ENCODE measurements around the gene CREB5. TPM values are rescaled to one million over a fixed set of nuclear protein-coding genes. Genes with fewer than 3 reads are reported as not detected.

CREB5 gene
- total and polyA plus RNA-seq, 2 donors (not counting 3 experiments of a cell fraction or from before 2014, with no cell fraction given) = 19.6 to 28.4 TPM

- H3K4me1 ChIP-seq (ENCODE audit: control insufficient read depth, extremely low read depth, insufficient read depth, low read length) = no peaks in the 10 kb centered on the region
- H3K9me1 ChIP-seq (replicated peaks; ENCODE audit: control insufficient read depth, extremely low read depth, insufficient read depth, low read length) = no peaks in the 10 kb centered on the region
- no peak overlapping the region for H3K4me3 ChIP-seq (replicated peaks in 1 of 3; ENCODE audit: insufficient read depth in 1 of 3, low read depth in 1 of 3, low read length in 3 of 3)
- ChIA-PET CTCF (interaction anchor here (1.9 kb wide), 1 partner anchor 14 kb away, joined by 4 read pairs; no protein-coding TSS in a partner anchor), POLR2A (no interaction called here)
- no peaks in the 10 kb centered on the region for H3K9me3 ChIP-seq (replicated peaks; ENCODE audit: control insufficient read depth, insufficient read depth, low read length)
- H3K4me2 ChIP-seq (ENCODE audit: insufficient read depth, low read length) = no peak overlapping the region
- H3K27ac ChIP-seq (ENCODE audit: insufficient read depth, low read depth, low read length) = no peak overlapping the region
- no peak overlapping the region for H2AFZ ChIP-seq (ENCODE audit: low read depth, low read length)
- no peaks in the 10 kb centered on the region for H3K27me3 ChIP-seq (ENCODE audit: control insufficient read depth in 2 of 2, insufficient read depth in 2 of 2, low read length in 2 of 2)
- FAIRE-seq (no peak), DNase-seq (ENCODE audit: low read depth, low spot score) (no peak)
- H3K79me2 ChIP-seq (ENCODE audit: control insufficient read depth, insufficient read depth, low read length) = no peaks in the 10 kb centered on the region
- no TSS peak for BruUV-seq (replicated peaks)
- dilution Hi-C loops (cut with MboI; ENCODE audit: extremely low pct_ligation_motif_present, low sequenced_read_pairs) (no loop called here), intact Hi-C loops (cut with micrococcal nuclease) (no loop called here)
- peaks cover 0 to 3% of the 10 kb centered on the region in 2 experiments for H3K36me3 ChIP-seq (ENCODE audit: control insufficient read depth in 2 of 2, extremely low read depth in 1 of 2, insufficient read depth in 2 of 2, low read length in 2 of 2)
- no peak for TF ChIP-seq JUN (IDR thresholded peaks at IDR 0.05; ENCODE audit: borderline replicate concordance, insufficient read depth, insufficient read length, low read depth)
- TF ChIP-seq EZH2 (IDR thresholded peaks at IDR 0.05; ENCODE audit: borderline replicate concordance, low read depth, low read length, severe bottlenecking) = no peak
- TF ChIP-seq FOS (IDR thresholded peaks at IDR 0.05; ENCODE audit: borderline replicate concordance, insufficient read depth, low read length) = no peak
- TF ChIP-seq, protein P1, sequence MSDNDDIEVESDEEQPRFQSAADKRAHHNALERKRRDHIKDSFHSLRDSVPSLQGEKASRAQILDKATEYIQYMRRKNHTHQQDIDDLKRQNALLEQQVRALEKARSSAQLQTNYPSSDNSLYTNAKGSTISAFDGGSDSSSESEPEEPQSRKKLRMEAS (IDR thresholded peaks at IDR 0.05; ENCODE audit: insufficient read depth, insufficient read length) = no peak
- no peak overlapping the region for H3K9ac ChIP-seq (replicated peaks; ENCODE audit: extremely low read depth, insufficient read depth, low read length)
- peaks cover 2% of the 10 kb centered on the region for H4K20me1 ChIP-seq (replicated peaks; ENCODE audit: control insufficient read depth, extremely low read depth, insufficient read depth, low read length)
Observed at GRCh38 chr7:28725045-28725642, 312.8 kb downstream of the CREB5 start.

DNA sequence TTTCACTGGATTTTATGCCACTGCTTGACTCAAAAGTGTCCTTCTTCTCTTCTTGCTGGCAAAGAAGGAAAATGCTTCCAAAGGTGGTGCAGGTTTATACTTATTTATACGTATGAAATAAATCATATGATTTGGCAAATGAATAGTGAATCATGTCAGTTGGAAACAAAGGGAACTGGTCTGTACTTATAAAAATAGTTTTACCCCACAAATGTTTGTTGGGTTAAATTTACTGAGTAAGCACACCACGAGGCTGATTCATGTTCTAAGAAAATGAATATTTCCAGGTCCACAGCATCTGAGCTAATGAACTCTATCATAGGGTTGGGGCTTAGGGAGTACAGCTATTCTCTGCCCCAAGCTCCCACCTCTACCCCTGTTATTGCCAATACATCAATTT, 313.6 kb downstream of the CREB5 start:
- no peak overlapping the region for H3K4me2 ChIP-seq (ENCODE audit: insufficient read depth, low read length)
- no peaks in the 10 kb centered on the region for H3K4me1 ChIP-seq (ENCODE audit: control insufficient read depth, extremely low read depth, insufficient read depth, low read length)
- no peaks in the 10 kb centered on the region for H4K20me1 ChIP-seq (replicated peaks; ENCODE audit: control insufficient read depth, extremely low read depth, insufficient read depth, low read length)
- BruUV-seq (replicated peaks) = no TSS peak
- H3K9ac ChIP-seq (replicated peaks; ENCODE audit: extremely low read depth, insufficient read depth, low read length) = no peak overlapping the region
- H3K79me2 ChIP-seq (ENCODE audit: control insufficient read depth, insufficient read depth, low read length) = no peaks in the 10 kb centered on the region
- no peaks in the 10 kb centered on the region for H3K9me1 ChIP-seq (replicated peaks; ENCODE audit: control insufficient read depth, extremely low read depth, insufficient read depth, low read length)
- TF ChIP-seq JUN (IDR thresholded peaks at IDR 0.05; ENCODE audit: borderline replicate concordance, insufficient read depth, insufficient read length, low read depth) (no peak), FOS (IDR thresholded peaks at IDR 0.05; ENCODE audit: borderline replicate concordance, insufficient read depth, low read length) (no peak), CTCF (IDR thresholded peaks at IDR 0.05; ENCODE audit: extremely low read depth in 1 of 2, insufficient read depth in 1 of 2, low read depth in 1 of 2, low read length in 2 of 2) (no peak), POLR2A (IDR thresholded peaks at IDR 0.05; ENCODE audit: low read depth, low read length) (no peak), MYC (IDR thresholded peaks at IDR 0.05; ENCODE audit: low read depth, low read length) (no peak), EZH2 (IDR thresholded peaks at IDR 0.05; ENCODE audit: borderline replicate concordance, low read depth, low read length, severe bottlenecking) (no peak), GATA2 (IDR thresholded peaks at IDR 0.05; ENCODE audit: insufficient read depth, insufficient read length, low read depth, low read length) (no peak), POLR2AphosphoS5 (IDR thresholded peaks at IDR 0.05; ENCODE audit: insufficient read depth, low read depth, low read length) (no peak)
- TF ChIP-seq, protein P1 (IDR thresholded peaks at IDR 0.05; ENCODE audit: insufficient read depth, insufficient read length) = no peak
- H3K27me3 ChIP-seq (ENCODE audit: control insufficient read depth in 2 of 2, insufficient read depth in 2 of 2, low read length in 2 of 2) = no peaks in the 10 kb centered on the region
- ChIA-PET POLR2A (no interaction called here), CTCF (interaction anchor here (1.9 kb wide), 1 partner anchor 13 kb away, joined by 4 read pairs; no protein-coding TSS in a partner anchor)
- H2AFZ ChIP-seq (ENCODE audit: low read depth, low read length) = no peak overlapping the region
- DNase-seq (ENCODE audit: low read depth, low spot score) (no peak), FAIRE-seq (no peak)
- dilution Hi-C loops (cut with MboI; ENCODE audit: extremely low pct_ligation_motif_present, low sequenced_read_pairs) (no loop called here), intact Hi-C loops (cut with micrococcal nuclease) (no loop called here)
- peaks cover 0 to under 1% of the 10 kb centered on the region in 2 experiments for H3K36me3 ChIP-seq (ENCODE audit: control insufficient read depth in 2 of 2, extremely low read depth in 1 of 2, insufficient read depth in 2 of 2, low read length in 2 of 2)
- no peak overlapping the region for H3K27ac ChIP-seq (ENCODE audit: insufficient read depth, low read depth, low read length)
- H3K4me3 ChIP-seq (replicated peaks in 1 of 3; ENCODE audit: insufficient read depth in 1 of 3, low read depth in 1 of 3, low read length in 3 of 3) = no peak overlapping the region
- H3K9me3 ChIP-seq (replicated peaks; ENCODE audit: control insufficient read depth, insufficient read depth, low read length) = no peaks in the 10 kb centered on the region

Data from endothelial cell of umbilical vein (primary cell).